GM21526 (cell line): Measurements from ENCODE around the gene TTBK1.

Source experiments
- ATAC-seq: cut with Tn5 transposase; IDR thresholded peaks from one replicate; pipeline ENCODE4 v1.9.1; 2021; ENCODE audit warnings: moderate library complexity; ENCODE audit not compliant: unreplicated experiment, low FRiP score

The TTBK1 gene

GRCh38 chr6:43269273-43270007 is 26.2 kb downstream of the TTBK1 start:
- ATAC-seq: no peak

GRCh38 chr6:43271103-43271815 is 28.0 kb downstream of the TTBK1 start:
- ATAC-seq: no peak

- no peak for ATAC-seq
These were observed 28.7 kb downstream of the TTBK1 start for GRCh38 chr6:43271944-43272343.

GRCh38 chr6:43273707-43274106 is 30.4 kb downstream of the TTBK1 start:
- no peak for ATAC-seq

- ATAC-seq: no peak
These were observed 31.0 kb downstream of the TTBK1 start for GRCh38 chr6:43274127-43274915.

- ATAC-seq: no peak
These were observed 31.8 kb downstream of the TTBK1 start for GRCh38 chr6:43274916-43275597.

- ATAC-seq: no peak
These were observed 32.7 kb downstream of the TTBK1 start for GRCh38 chr6:43275801-43276576.

GRCh38 chr6:43276577-43277305 is 33.5 kb downstream of the TTBK1 start:
- ATAC-seq: no peak

GRCh38 chr6:43277306-43277642 is 34.0 kb downstream of the TTBK1 start:
- no peak for ATAC-seq

GRCh38 chr6:43277643-43278523 is 34.6 kb downstream of the TTBK1 start:
- no peak for ATAC-seq

- ATAC-seq: no peak
These were observed 35.3 kb downstream of the TTBK1 start for GRCh38 chr6:43278524-43279078.

GRCh38 chr6:43280234-43280633 is 37.0 kb downstream of the TTBK1 start:
- ATAC-seq: no peak

- ATAC-seq: no peak
These were observed 38.8 kb downstream of the TTBK1 start for GRCh38 chr6:43282060-43282459.

- ATAC-seq: no peak
These were observed 39.6 kb downstream of the TTBK1 start for GRCh38 chr6:43282636-43283513.

- no peak for ATAC-seq
These were observed 40.2 kb downstream of the TTBK1 start for GRCh38 chr6:43283514-43283901.

- ATAC-seq: no peak
These were observed 40.6 kb downstream of the TTBK1 start for GRCh38 chr6:43283905-43284304.
